GM19240 (cell line): Measurements from ENCODE around the gene UBAC1.

Experiments used
- DNase-seq: peaks from one replicate; pipeline ENCODE4 v3.0.0; 2011; ENCODE audit warnings: low spot score; ENCODE audit not compliant: insufficient read length

Gene UBAC1

GRCh38 chr9:135884328-135885035 is 76.7 kb downstream of the UBAC1 start:
- DNase-seq: no peak

GRCh38 chr9:135883410-135884089 is 77.6 kb downstream of the UBAC1 start:
- DNase-seq: no peak
